GM12878 (cell line): ENCODE measurements around the gene GRM7. TPM values are rescaled to one million over a fixed set of nuclear protein-coding genes. Genes with fewer than 3 reads are reported as not detected.

ENCODE experiments used
- ATAC-seq: fragments of 200-7000 bp; cut with Tn5 transposase; 3 replicates; pipeline ENCODE4 v1.9.1; 2020; ENCODE audit warnings: mild to moderate bottlenecking, moderate library complexity
- BruUV-seq: library from RNA; stranded (reverse); fragments of 400-500 nt; replicated peaks from 2 replicates; lab custom pipeline; 2021; lab: Mats Ljungman, UMichigan
- CTCF ChIA-PET: fragments of 300-600 bp; sonication (Branson Sonifier 250); formaldehyde crosslinking; extraction: SDS; loops from one replicate; lab custom pipeline; 2021; ENCODE audit warnings: inconsistent platforms; lab: Yijun Ruan, JAX
- POLR2A ChIA-PET: fragments of 350-600 bp; formaldehyde crosslinking; extraction: SDS; loops from one replicate; lab custom pipeline; 2021; ENCODE audit warnings: inconsistent platforms; lab: Charles Lee
- RAD21 ChIA-PET: fragments of 300-600 bp; sonication (Branson Sonifier 250); formaldehyde crosslinking; loops from one replicate; lab custom pipeline; 2023; ENCODE audit warnings: antibody characterized with exemption; ENCODE audit not compliant: unreplicated experiment; lab: Charles Lee
- SMC1A ChIA-PET: fragments of 300-600 bp; sonication (Branson Sonifier 250); formaldehyde crosslinking; loops from one replicate; lab custom pipeline; 2023; ENCODE audit not compliant: unreplicated experiment, uncharacterized antibody; lab: Charles Lee
- DNase-seq: peaks from one replicate; pipeline ENCODE4 v3.0.0-alpha.2; 2011; ENCODE audit warnings: low read depth, low spot score
- FAIRE-seq: peaks from 3 replicates; lab custom pipeline; 2011; peaks lifted over from hg19 to GRCh38; lab: Jason Lieb, UNC
- H2AFZ ChIP-seq: 2 replicates; pipeline ENCODE4 v1.6.0; 2011; ENCODE audit warnings: low read depth, low read length, control low read depth; ENCODE audit not compliant: control insufficient read depth
- H3K27ac ChIP-seq: 2 replicates; pipeline ENCODE4 v1.5.1; 2011; ENCODE audit warnings: control low read depth; ENCODE audit not compliant: control insufficient read depth, insufficient read depth
- H3K27me3 ChIP-seq, 2 experiments: replicated peaks in 1 of 2; 2 replicates each; pipeline versions ENCODE4 v1.6.0 to v1.6.1; 2011; ENCODE audit warnings: low read length in 1 of 2; ENCODE audit not compliant: control insufficient read depth in 2 of 2, insufficient read depth in 2 of 2
- H3K36me3 ChIP-seq, 2 experiments: 2 replicates each; pipeline ENCODE4 v1.5.1; 2011; ENCODE audit warnings: low read length in 1 of 2; ENCODE audit not compliant: control insufficient read depth in 2 of 2, insufficient read depth in 2 of 2
- H3K4me1 ChIP-seq: 2 replicates; pipeline ENCODE4 v1.6.1; 2011; ENCODE audit warnings: mild to moderate bottlenecking, low read length, moderate library complexity, mixed read lengths; ENCODE audit not compliant: control insufficient read depth, insufficient read depth
- H3K4me2 ChIP-seq: 2 replicates; pipeline ENCODE4 v1.6.0; 2011; ENCODE audit warnings: control low read depth; ENCODE audit not compliant: control insufficient read depth, insufficient read depth
- H3K4me3 ChIP-seq: fragments of 200-600 bp; sonication (generic); 2 replicates; pipeline ENCODE4 v1.5.1; 2016
- H3K79me2 ChIP-seq: 2 replicates; pipeline ENCODE4 v1.6.0; 2011; ENCODE audit warnings: low read length; ENCODE audit not compliant: control insufficient read depth, insufficient read depth
- H3K9ac ChIP-seq: 2 replicates; pipeline ENCODE4 v1.8.0; 2011; ENCODE audit warnings: low read length, control low read depth, mixed read lengths; ENCODE audit not compliant: control insufficient read depth, insufficient read depth
- H3K9me3 ChIP-seq: replicated peaks from 3 replicates; pipeline ENCODE4 v1.5.1; 2011; ENCODE audit warnings: mild to moderate bottlenecking, low read length; ENCODE audit not compliant: control insufficient read depth, insufficient read depth
- H4K20me1 ChIP-seq: 2 replicates; pipeline ENCODE4 v1.6.0; 2011; ENCODE audit not compliant: control insufficient read depth, insufficient read depth
- BCLAF1 ChIP-seq: fragments of 450-650 bp; IDR thresholded peaks from 2 replicates; pipeline ENCODE4 v1.6.1; 2017; ENCODE audit warnings: antibody characterized with exemption, mild to moderate bottlenecking, moderate library complexity
- CHD2 ChIP-seq: IDR thresholded peaks from 2 replicates; pipeline ENCODE4 v1.6.1; 2011; ENCODE audit warnings: low read depth, low read length, improper control_type of control experiment, borderline replicate concordance
- E2F4 ChIP-seq: IDR thresholded peaks from 2 replicates; pipeline ENCODE4 v1.6.1; 2012; ENCODE audit warnings: low read depth, low read length, improper control_type of control experiment
- EGR1 ChIP-seq, 2 experiments: IDR thresholded peaks; 1 replicate in 1 of 2; 2 replicates in 1 of 2; pipeline ENCODE4 v1.6.1; 2011 to 2012; ENCODE audit warnings: low read depth in 2 of 2, low read length in 2 of 2, borderline replicate concordance in 1 of 2, mild to moderate bottlenecking in 1 of 2, moderate library complexity in 1 of 2
- FOS ChIP-seq: IDR thresholded peaks from 3 replicates; pipeline ENCODE4 v1.6.1; 2011; ENCODE audit warnings: borderline replicate concordance; ENCODE audit not compliant: insufficient read length; ENCODE audit errors: extremely low read depth
- HSF1 ChIP-seq: fragments of 150-350 bp; IDR thresholded peaks from 2 replicates; pipeline ENCODE4 v1.6.1; 2014; ENCODE audit warnings: mild to moderate bottlenecking, low read depth, low read length
- TARDBP ChIP-seq: IDR thresholded peaks from 2 replicates; pipeline ENCODE4 v1.6.1; 2016; ENCODE audit warnings: borderline replicate concordance
- WGBS: methylation state at CpG from one replicate; pipeline ENCODE4 v1.1.6; 2016; ENCODE audit warnings: low lambda C conversion rate; ENCODE audit not compliant: insufficient replicate concordance, insufficient coverage; ENCODE audit errors: missing lambda C conversion rate; 5-methylcytosine and 5-hydroxymethylcytosine counted together
- in situ Hi-C: fragments of 300-500 bp; cut with MboI; formaldehyde crosslinking; loops from 9 replicates; pipeline ENCODE4 v1.14.3; 2018; ENCODE audit warnings: mixed read lengths
- intact Hi-C: fragments of 100-400 bp; cut with micrococcal nuclease; formaldehyde crosslinking; loops from one replicate; pipeline ENCODE4 v1.14.2; 2022; ENCODE audit not compliant: unreplicated experiment
- polyA plus RNA-seq, 11 experiments: library from polyadenylated mRNA; depleted of rRNA in 4 of 11; unstranded in 6 of 11; stranded (reverse) in 5 of 11; fragments of >200 nt; fragmentation: Nextera tagmentation in 4 of 11; fragmentation: Illumina TruSeq in 1 of 11; extraction: Ambion mirVana in 4 of 11; extraction: Trizol in 1 of 11; gene quantifications; 1 replicate in 1 of 11; 2 replicates in 10 of 11; pipeline versions ENCODE4 v1.2.1 to v1.2.3, GENCODE V29; 2011 to 2016; ENCODE audit warnings: inconsistent platforms in 2 of 11, missing spikeins in 2 of 11, low read depth in 1 of 11
- total RNA-seq, 4 experiments: library from RNA; depleted of rRNA in 3 of 4; stranded (reverse); fragments of >200 nt in 3 of 4; fragmentation: Illumina TruSeq in 1 of 4; extraction: Trizol in 1 of 4; gene quantifications; 2 replicates each; pipeline versions ENCODE4 v1.2.1 to v1.2.3, GENCODE V29; 2013 to 2021

GRM7 gene
- total and polyA plus RNA-seq, 10 of the 15 experiments (the other 5 are each of a cell fraction or from before 2014, with no cell fraction given) = not detected

GRCh38 chr3:7106635-7107034 is 245.7 kb downstream of the GRM7 start:
- Histone ChIP-seq H3K27ac (no peak overlapping the region), H3K4me3 (no peak overlapping the region), H3K79me2 (no peaks in the 10 kb centered on the region), H3K4me1 (no peaks in the 10 kb centered on the region), H4K20me1 (no peaks in the 10 kb centered on the region), H3K36me3 (no peaks in the 10 kb centered on the region), H2AFZ (no peak overlapping the region), H3K27me3 (no peaks in the 10 kb centered on the region), H3K9me3 (no peaks in the 10 kb centered on the region), H3K9ac (no peak overlapping the region), H3K4me2 (no peak overlapping the region)
- no peak for ATAC-seq
- no peak for FAIRE-seq
- ChIA-PET CTCF (no interaction called here), POLR2A (no interaction called here), RAD21 (no interaction called here), SMC1A (no interaction called here)
- intact Hi-C loops = no loop called here
- in situ Hi-C loops = no loop called here
- TF ChIP-seq CHD2 (no peak), TARDBP (no peak), E2F4 (no peak), FOS (no peak), HSF1 (no peak), BCLAF1 (no peak), EGR1 (IDR thresholded peaks at IDR 0.05; ENCODE audit: borderline replicate concordance in 1 of 2, low read depth in 2 of 2, low read length in 2 of 2) (no peak)
- 22% methylated on average over 1 of the region's 1 CpG for WGBS
- no peak for DNase-seq
- no TSS peak for BruUV-seq
